Stimulated activated CD8-positive, alpha-beta memory T cell treated with anti-CD3 and anti-CD28 coated beads, Interleukin-15, amount 100 ng/mL, for 24 hours (primary cell): ENCODE data around the gene SLC39A11.
"Not testable (repeated sequence)": the region's sequence is repeated elsewhere in the genome, so short reads cannot be mapped to it uniquely, and the experiment has no call there.

Source experiments
- DNase-seq: peaks from one replicate; pipeline ENCODE4 v3.0.0-alpha.2; 2020; ENCODE audit warnings: low read depth

The SLC39A11 gene, protein sequence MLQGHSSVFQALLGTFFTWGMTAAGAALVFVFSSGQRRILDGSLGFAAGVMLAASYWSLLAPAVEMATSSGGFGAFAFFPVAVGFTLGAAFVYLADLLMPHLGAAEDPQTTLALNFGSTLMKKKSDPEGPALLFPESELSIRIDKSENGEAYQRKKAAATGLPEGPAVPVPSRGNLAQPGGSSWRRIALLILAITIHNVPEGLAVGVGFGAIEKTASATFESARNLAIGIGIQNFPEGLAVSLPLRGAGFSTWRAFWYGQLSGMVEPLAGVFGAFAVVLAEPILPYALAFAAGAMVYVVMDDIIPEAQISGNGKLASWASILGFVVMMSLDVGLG

GRCh38 chr17:73092523-73093135 lies at the start of gene SLC39A11:
Gene SLC39A11, minus strand, starts transcription at chr17:73092688. Its CDS starts 3,924 bp downstream, at chr17:73088764.
- peak; percentile 65 for DNase-seq

- DNase-seq: no peak
These were observed 48.9 kb upstream of the SLC39A11 start for GRCh38 chr17:73141411-73141810.

DNA sequence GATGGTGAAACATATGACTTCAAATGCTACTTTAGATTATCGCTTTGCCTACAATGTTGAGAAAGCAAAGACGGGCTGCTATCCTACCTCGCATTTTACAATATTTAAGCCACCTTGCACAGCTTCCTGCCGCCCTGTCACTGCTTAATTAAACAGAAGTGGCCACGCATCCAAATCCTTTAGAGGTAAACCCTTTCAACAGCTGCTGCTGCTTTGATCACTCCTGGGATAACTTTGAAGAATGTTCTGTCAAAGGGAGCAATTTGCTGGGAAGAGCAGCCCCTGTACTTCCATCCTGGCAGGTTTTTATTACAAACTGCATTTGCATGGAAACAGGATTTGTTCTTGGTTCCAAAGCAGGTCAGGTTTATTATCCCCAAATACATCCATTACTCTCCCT lies 48.1 kb upstream of the SLC39A11 start:
- DNase-seq: no peak

GRCh38 chr17:73139296-73139695 lies 46.8 kb upstream of the SLC39A11 start:
- no peak for DNase-seq

- no peak for DNase-seq
These were observed 46.2 kb upstream of the SLC39A11 start for GRCh38 chr17:73138541-73139138.

DNA sequence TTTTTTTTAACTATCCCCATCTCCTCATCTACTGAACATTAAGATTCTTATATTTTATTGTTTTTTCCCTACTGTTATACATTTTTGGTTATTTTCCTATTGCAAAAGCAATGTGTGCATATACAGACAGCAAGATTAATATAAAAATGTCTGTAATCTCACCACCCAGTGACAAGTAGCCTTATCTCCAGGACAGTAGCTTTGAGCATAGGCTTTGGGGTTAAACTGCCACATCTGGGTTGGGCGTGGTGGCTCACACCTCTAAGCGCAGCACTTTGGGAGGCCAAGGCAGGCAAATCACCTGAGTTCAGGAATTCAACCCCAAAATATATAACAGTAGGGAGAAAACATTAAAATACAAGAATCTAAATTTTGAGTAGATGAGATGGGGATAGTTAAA lies 44.9 kb upstream of the SLC39A11 start:
- DNase-seq: no peak

- DNase-seq: no peak
These were observed 43.3 kb upstream of the SLC39A11 start for GRCh38 chr17:73135766-73136165.

DNA sequence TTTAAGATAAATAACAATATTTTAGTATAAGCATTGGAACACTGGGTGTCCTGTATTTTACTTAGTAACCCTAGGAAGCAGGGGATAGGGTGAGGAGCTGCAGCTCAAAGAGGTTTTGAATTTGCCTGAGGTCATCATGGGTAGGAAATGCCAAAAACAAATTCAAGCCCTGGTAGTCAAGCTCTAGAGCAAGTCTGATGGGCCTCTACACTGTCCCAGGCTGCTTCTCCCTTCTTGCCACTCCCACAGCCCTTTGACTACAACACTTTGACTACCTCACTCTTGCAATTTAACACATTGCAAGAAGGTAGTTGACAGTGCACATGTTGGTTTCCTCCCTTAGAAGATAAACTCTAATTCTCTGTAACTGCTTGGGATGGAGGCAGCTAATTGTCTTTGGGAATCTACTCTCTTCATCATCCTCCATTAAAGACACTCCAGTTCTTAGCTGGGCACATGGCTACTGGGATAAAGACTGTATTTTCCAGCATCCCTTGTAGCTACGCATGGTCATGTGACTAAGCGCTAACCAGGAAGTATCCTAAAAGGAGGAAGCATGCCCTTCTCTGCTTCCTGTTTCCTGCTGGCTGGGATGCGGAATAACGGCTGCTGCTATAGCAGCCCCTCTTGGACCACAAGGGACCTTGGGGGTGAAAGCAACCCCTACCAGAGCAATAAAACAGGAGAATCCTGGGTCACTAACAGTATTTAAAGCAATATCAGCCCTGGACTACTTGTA lies 41.6 kb upstream of the SLC39A11 start:
- DNase-seq: no peak

DNA sequence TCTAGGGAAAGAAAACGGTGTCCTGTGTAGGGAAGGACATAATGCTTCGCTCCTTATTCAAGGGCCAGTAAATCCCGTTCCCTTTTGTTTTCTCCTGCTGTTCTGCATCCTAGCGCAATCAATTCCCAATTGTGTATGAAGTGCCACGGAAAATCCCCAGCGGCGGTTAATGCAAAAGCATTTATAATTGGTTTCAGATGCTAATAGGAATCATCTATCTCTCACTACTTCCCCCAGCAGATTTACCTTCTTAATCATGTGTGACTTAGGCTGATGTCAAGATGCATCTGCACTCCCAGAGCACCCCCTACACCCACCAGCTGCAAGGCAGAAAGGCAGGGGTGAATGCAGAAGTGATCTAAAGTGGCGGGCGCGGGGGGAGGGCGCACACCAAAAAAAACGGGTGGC lies 39.6 kb upstream of the SLC39A11 start:
- DNase-seq: no peak

GRCh38 chr17:73131439-73131838 lies 39.0 kb upstream of the SLC39A11 start:
- not testable (repeated sequence) for DNase-seq

GRCh38 chr17:73130977-73131376 lies 38.5 kb upstream of the SLC39A11 start:
- DNase-seq: no peak

DNA sequence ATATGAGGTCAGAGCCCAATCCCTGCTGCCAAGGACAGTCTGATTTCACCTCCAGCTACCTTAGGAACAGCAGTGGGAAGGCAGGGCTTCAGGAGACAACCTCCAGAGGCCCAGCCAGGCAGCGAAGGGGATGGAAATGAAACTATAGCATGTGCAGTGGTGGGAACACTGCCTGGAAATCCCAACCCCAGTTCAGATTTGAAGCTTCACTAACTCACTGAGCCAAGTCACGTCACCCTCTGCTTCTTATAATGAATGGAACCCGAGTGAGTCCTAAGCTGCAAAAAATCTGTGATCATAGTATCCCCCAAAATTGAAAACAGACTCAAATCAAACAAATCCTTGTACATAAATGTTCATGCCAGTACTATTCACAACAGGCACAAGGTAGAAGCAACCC lies 36.0 kb upstream of the SLC39A11 start:
- DNase-seq: no peak

- no peak for DNase-seq
These were observed 34.4 kb upstream of the SLC39A11 start for GRCh38 chr17:73126716-73127473.

DNA sequence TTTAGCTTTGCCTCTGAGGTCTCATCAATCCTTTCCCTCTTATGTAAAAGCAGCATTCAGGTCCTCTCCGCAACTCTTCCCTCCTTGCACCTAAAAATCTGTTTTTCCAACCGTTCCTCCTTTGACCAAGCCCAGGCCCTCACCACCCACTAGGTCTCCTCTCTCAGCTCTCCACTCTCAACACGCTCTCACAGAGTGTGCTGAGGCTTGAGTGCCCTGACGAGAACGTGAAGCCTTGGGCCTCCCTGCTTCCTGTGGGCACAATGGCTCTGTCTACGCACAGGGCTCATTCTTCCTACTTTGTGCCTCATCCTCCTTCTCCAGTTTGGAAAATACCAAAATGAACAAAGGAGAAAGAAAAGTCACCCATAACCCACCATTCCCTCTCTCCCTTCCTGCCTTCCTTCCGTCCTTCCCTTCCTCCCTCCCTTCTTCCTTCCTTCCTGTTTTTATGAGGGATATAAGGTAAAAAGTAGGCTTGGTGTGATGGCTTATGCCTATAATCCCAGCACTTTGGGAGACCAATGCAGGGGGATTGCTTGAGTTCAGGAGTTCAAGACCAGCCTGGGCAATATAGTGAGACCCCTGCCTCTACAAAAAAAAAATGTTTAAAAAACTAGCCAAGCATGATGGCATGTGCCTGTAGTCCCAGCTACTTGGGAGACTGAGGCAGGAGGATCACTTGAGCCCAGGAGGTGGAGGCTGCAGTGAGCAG lies 31.3 kb upstream of the SLC39A11 start:
- no peak for DNase-seq

GRCh38 chr17:73122953-73123605 lies 30.6 kb upstream of the SLC39A11 start:
- no peak for DNase-seq

DNA sequence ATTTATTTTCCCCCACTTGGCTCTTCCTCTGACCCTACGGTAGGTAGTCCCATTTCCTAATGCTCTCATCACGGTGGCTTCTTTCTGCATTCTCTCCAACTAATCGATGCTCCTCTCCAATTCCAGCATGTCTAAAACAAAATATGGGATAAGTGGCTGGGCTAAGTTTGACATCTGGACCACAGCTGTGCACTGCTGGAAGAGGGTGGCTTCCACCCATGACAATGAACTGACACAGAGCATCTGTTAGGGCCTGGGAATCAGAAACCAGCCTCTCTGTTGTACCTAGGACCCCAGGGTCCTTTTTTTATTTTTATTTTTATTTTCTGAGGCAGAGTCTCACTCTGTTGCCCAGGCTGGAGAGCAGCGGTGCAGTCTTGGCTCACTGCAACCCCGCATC lies 29.0 kb upstream of the SLC39A11 start:
- no peak for DNase-seq

- DNase-seq: no peak
These were observed 27.1 kb upstream of the SLC39A11 start for GRCh38 chr17:73119631-73120030.

GRCh38 chr17:73118951-73119391 lies 26.5 kb upstream of the SLC39A11 start:
- no peak for DNase-seq

DNA sequence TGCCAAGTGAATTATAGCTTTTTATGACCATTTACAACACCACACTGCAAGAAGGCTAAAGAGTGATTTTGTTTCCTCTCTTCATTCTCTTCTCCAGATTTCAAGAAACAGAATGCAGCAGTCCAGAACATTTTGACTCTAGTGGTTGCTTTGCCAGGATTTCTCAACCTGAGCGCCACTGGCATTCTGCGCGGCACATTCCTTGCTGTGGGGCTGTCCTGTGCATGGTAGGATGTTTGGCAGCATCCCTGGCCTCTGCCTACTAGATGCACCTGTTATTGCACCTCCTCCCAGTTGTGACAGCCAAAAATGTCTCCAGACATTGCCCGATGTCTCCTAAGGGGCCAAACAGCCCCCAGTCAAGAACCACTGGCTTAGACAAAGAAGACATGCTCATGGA lies 25.7 kb upstream of the SLC39A11 start:
- DNase-seq: no peak

DNA sequence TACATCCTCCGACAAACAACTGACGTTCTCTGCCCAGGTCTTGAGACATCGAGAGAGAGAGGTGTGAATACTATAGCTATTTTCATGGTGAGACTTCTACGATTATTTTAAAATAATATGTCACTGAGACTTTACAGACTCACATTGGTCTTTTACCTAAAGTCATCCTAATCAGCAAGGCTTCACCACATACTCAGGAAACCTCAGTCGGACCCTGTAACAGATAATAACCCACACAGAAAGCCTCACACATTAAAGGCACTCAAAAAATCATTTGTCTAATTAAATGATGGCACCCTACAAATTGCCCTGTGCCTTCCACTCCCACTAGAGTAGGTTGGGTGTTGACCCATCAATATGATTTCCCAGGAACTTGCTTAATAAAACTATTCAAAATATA lies 19.8 kb upstream of the SLC39A11 start:
- no peak for DNase-seq

- no peak for DNase-seq
These were observed 18.9 kb upstream of the SLC39A11 start for GRCh38 chr17:73111386-73111785.
